GM12875 (cell line): ENCODE data around the gene MEF2D.
A peak's percentile ranks its signal among the peaks of the same experiment; 100 is the strongest.

Source experiments
- H3K4me3 ChIP-seq: one replicate; pipeline ENCODE4 v1.5.1; 2011; ENCODE audit warnings: low read depth, low read length, control low read depth
- TF ChIP-seq, protein P1 (sequence below): IDR thresholded peaks from 2 replicates; pipeline ENCODE4 v1.5.1; 2011; ENCODE audit warnings: low read depth, mild to moderate bottlenecking, control low read depth, inconsistent platforms, low read length, moderate library complexity, borderline replicate concordance; ENCODE audit not compliant: insufficient read depth

Gene MEF2D

DNA sequence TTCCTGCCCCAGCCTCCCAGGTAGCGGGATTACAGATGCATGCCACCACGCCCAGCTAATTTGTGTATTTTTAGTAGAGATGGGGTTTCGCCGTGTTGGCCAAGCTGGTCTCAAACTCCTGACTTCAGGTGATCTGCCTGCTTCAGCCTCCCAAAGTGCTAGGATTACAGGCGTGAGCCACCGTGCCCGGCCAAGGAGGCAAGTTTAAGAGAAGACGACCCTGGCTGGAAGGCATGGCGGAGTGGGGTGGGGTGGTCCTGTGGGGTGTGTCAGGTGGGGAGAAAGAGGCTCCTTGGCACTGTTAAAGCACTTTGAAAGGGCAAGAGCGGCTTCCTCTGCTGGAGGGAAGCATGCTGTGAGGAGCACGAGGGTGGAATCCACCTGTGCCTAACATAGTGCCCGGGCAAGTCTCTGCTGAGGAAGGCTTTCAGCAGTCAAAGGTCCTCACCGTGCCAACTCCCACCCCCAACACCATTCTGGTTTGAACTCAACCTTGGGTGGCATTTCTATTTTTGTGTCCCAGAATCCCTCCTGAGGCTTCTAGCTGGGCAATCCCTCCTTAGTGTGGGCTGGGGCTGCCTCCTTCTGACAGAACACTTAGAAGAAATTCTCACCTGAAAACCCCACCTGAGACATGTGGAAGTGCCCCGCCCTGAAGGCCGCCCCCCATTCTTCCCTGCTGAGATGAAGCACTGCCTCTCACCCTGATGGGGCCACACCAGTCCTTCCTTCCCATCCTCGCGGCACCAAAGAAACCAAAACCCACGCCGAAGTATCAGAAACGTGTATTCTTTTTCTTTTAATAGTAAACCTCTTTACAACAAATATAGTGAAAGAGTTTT is 37.4 kb downstream of the MEF2D start:
- TF ChIP-seq, protein P1, sequence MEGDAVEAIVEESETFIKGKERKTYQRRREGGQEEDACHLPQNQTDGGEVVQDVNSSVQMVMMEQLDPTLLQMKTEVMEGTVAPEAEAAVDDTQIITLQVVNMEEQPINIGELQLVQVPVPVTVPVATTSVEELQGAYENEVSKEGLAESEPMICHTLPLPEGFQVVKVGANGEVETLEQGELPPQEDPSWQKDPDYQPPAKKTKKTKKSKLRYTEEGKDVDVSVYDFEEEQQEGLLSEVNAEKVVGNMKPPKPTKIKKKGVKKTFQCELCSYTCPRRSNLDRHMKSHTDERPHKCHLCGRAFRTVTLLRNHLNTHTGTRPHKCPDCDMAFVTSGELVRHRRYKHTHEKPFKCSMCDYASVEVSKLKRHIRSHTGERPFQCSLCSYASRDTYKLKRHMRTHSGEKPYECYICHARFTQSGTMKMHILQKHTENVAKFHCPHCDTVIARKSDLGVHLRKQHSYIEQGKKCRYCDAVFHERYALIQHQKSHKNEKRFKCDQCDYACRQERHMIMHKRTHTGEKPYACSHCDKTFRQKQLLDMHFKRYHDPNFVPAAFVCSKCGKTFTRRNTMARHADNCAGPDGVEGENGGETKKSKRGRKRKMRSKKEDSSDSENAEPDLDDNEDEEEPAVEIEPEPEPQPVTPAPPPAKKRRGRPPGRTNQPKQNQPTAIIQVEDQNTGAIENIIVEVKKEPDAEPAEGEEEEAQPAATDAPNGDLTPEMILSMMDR = no peak
- no peak overlapping the region for H3K4me3 ChIP-seq

DNA sequence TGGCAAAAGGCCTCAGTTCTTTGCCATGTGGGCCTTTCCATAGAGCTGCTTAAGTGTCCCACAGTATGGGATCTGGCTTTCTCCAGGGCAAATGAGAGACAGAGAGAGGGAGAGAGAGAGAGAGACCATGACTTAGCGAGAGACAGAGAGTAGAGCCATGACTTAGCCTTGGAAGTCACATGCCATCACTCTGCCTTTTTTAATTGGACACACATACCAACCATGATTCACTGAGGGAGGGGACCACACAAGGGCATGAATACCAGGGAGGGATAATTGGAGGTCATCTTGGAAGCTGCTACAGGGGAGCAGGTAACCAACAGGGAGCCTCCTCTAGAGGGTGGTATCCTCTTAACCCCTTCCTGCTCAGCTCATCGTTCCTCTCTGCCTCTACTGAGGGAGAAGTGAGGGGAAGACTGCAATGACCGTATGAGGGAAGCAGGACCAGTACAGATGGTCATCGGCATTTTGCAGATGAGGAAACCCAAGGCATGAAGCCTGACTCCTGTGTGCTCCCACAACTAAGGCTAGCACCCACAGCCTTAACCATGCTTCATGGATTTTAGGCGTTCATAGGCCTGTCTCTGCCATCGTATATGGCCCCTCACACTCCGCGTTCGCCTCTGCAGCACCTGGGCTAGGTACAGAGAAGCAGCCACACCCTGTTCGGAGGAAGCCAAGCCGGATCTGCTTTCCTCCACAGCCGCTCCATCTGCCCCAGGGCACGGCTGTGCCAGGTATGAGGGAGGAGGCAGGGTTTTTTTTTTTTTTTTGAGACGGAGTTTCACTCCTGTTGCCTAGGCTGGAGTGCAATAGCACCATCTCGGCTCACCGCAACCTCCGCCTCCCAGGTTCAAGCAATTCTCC is 38.6 kb downstream of the MEF2D start:
- TF ChIP-seq, protein P1 = no peak
- no peak overlapping the region for H3K4me3 ChIP-seq

DNA sequence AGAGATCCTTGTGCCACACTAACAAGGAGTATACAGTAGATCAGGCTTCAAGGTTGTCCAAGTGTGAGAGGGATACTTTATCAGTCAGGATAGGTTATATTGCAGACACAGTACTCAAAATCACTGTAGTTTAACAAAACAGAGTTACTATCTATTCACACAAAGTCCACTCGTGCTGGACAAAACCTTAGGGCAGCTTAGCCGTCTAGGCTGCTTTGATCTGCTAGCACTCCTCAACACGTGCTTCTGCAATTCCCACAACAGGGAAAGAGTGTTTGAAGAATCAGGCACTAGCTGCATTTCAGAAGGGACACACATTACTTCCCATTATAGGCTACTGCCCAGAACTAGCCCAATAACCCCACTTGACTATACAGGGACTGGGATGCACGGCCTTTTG is 39.5 kb downstream of the MEF2D start:
- no peak overlapping the region for H3K4me3 ChIP-seq
- TF ChIP-seq, protein P1 = no peak

DNA sequence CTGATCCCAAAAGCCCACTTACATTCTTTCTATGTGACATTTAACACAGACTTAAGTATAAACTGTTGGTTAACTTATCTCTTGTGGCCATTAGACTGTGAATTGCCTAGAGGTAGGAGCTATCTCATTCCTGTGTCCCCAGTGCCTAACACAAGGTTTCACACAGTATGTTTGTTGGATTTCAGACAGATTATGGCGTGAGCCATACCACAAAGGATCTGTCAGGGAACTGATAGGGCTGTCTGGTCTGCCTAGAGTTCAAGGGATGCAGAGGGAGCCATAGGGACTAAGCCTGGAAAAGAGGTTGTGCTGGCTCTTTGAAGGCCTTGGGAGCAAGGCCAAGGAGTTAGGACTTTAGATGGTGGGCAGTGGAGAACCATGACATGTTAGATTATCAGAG is 40.0 kb downstream of the MEF2D start:
- TF ChIP-seq, protein P1 = no peak
- H3K4me3 ChIP-seq = no peak overlapping the region

DNA sequence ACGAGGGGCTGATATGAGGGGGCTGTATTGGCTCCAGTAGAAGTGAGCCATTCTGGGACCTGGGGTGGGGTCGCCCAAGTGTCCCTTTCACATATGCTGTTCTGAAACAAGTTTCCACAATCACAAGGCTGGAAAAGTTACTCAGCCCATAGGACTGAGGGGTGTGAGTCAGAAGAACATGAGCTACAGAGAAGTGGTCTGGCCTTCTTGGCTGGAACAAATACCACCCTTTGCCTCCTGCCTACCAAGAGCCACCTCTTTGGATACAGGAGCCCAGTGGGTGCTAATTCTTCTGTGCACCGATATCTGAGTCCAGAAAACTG is 42.4 kb downstream of the MEF2D start:
- H3K4me3 ChIP-seq = no peak overlapping the region
- TF ChIP-seq, protein P1 = no peak

DNA sequence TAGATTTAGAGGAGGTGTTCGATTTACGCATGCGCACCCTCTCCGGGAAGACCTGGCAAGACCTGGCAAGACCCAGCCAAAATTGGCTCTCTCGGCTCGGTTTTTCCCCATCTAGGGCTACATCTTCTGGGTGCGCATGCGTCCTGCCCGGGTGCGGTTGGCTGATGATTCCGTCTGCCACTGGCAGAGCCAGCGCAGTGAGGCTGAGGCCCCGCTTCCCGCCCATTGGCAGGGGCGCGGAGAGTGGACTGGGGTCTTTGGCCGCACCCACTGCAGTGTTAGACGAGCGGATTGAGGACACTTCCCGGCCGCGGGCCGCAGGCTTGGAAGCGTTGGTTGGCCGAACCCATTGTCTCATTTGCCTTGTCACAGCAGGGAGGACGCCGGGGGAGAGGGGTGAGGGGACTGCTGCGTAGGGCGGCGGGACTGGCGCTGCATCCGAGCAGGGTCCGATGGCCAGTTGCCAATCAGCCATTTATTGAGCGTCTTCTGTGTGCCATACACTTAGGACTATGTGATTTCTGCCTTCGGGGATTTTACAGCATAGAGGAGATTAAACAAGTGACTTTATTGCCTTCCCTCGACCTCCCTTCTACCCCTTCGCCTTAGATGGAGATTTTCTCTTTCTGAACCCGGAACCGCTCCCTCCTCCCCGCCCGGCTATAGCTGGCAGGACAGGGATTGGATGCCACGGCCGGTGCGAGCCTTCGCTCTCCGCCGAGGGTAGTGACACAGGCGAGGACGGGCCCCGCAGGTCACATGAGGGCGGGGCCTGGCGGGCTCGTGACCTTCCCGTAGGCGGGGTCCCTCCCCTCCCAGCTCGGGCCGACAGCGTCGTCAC is 43.7 kb downstream of the MEF2D start:
- TF ChIP-seq, protein P1 = no peak
- H3K4me3 ChIP-seq = peak overlapping the region; percentile 77
